Fibroblast of skin of back (primary cell): Measurements from ENCODE around the gene PCDH9.

Experiments
- DNase-seq: peaks from one replicate; pipeline ENCODE4 v3.0.0-alpha.2; 2013

PCDH9 gene

DNA sequence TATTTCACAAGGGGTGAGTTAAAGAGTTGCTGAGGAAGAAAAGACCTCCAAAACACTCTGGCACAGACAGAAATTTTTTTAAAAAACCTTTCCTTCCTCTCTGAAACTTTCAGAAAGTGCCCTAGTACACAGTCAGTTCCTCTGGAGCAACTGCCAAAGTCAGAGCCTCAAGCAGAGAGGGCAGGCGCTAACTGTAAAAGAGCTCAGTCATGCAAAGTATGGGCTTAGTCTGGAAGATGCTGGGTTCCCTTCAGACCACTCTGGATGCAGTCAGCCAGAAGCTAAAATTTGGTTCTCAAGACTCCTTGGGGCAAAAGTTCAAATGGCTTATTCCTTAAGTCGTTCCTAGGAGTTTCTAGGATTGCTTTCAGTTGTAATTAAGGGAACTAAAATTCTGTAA lies 671.6 kb downstream of the PCDH9 start:
- DNase-seq = no peak

DNA sequence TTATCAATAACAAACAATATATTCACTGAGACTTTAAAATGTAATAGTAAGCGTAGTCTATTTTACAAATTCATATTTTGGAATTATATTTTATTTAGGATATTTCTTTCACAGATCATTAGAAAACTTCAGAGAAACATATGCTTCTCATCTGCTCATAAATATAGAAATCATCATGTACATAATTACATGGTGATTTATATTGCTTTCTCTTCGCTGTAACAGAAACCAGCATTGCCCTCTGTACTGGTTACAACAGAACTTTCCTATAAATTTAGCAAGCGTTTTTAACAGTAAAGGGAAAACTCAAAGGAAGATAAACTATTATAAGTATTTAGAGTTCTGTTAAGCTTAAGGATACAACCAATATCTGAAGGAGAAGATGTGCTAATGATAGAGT lies 672.8 kb downstream of the PCDH9 start:
- no peak for DNase-seq

DNA sequence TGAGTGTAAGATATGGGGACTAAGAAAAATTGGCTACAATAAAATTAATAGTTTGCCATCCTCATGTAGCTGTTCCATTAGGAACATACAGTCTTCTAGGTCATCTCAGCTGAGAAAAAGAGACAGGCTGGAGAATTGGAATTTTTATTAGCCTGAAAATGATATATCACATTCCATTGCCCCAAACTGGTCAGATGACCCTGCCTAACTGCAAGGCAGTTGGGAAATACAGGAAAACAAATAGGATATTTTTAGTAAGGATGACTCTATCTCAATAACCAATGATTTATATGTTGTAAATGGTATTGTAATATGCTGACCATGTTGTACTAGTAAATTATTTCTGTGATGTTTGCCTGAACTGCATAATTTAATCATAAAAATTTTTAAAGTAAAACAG lies 673.8 kb downstream of the PCDH9 start:
- DNase-seq = peak; percentile 35

DNA sequence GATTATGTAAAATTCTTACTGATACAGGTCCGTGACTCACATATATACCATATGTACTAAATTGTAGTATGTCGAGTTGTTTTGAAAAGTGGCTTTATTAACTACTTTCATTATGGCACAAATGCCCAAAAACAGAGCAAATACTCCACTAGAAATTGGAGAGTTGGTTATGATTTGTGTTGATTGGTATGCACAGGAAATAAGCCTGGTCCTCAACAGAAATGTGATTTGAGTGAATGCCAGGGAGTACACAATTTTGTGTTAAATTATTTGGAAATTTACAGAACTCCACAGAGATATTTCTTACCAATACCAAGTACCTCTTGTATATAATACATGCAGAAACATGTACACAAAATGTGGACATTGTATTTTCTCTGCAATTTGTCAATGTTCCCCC lies 676.7 kb downstream of the PCDH9 start:
- peak; percentile 34 for DNase-seq

- no peak for DNase-seq
These were observed 679.0 kb downstream of the PCDH9 start for GRCh38 chr13:66551128-66551527.

- no peak for DNase-seq
These were observed 682.5 kb downstream of the PCDH9 start for GRCh38 chr13:66547685-66548084.

GRCh38 chr13:66546534-66547379 lies 683.4 kb downstream of the PCDH9 start:
- DNase-seq = peak; percentile 72

- DNase-seq = no peak
These were observed 686.4 kb downstream of the PCDH9 start for GRCh38 chr13:66543780-66544179.

DNA sequence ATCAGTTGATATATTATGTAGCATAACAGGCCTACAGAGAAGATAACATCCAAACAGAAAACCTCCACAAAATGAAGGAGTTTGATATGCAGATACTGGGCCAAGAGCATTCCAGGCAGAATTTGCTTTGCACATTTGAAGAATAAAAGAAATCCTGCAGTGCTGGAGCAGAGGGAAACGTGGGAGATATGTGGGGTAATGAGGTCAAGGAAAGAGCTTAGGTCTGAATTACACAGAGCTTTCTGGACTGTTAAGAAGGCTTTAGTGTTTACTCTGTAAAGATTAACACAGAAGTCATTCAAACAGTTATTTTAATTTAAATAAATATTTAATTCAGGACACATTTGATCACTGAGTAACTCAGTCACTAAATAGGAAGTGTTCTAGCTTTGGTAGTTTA lies 692.7 kb downstream of the PCDH9 start:
- DNase-seq = no peak

DNA sequence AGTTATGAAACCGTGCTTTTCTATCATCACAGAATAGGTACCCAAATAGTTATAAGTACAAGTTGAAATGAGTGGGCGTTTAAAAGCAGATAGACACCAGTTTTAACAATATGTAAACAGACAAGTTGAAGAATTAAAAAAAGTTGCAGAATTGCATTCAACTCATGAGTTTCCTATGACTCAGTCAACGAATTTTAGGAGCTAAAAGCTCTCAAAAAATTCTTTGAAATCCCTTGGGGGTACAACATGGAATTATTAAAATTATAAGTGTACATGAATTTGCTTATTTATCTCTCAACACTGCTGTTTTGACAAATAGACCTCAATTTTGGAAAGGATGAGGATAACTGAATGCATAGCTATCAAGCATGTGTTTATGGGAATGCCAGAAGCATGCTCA lies 693.4 kb downstream of the PCDH9 start:
- peak; percentile 42 for DNase-seq

- DNase-seq = peak; percentile 86
These were observed 695.6 kb downstream of the PCDH9 start for GRCh38 chr13:66534561-66534960.

- DNase-seq = no peak
These were observed 697.3 kb downstream of the PCDH9 start for GRCh38 chr13:66532845-66533244.

DNA sequence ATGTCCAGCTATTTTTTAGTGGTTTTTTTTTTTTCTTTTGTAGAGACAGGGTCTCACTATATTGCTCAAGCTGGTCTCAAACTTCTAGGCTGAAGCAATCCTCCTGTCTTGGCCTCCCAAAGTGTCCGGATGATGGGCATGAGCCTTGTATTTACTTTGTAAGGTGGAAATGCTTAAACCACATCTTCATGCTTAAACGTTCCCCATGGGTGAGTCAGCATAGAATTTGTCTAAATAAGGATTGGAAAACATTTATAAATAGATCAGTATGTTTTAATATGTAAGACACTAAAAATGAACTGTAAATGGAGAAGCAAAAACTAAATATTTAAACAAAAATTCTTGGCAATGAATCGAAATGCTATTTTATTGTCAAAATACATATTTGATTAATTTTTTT lies 698.0 kb downstream of the PCDH9 start:
- DNase-seq = peak; percentile 91

GRCh38 chr13:66530686-66531085 lies 699.5 kb downstream of the PCDH9 start:
- peak; percentile 6 for DNase-seq

GRCh38 chr13:66530158-66530557 lies 700.0 kb downstream of the PCDH9 start:
- no peak for DNase-seq

DNA sequence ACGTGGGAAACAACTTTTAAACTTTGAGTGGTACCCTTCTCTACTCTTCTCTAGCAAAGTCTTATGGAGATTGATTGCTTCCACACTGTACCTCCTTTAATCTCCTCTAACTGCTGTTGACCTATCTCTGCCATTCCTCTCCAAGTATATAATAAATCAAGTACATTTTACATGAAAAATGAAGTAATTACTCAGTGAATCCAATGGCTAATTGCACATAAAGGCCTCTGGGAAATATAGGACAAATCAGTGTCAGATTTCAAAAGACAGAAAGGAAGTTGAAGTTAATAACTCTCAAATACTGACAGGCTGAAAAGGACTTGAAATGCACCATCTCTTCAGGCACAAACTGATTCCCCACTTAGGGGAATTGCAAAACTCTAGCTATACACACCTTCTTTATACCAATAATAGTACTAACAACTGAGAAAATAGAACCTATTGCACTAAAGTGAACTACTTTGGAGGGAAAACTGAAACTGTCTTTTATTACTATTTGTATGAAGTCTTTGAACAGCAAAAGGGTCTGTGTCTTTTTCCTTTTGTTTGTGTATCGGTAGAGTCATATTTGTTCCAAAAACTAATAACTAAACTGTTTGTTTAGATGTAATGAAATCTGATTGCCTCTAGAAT lies 701.1 kb downstream of the PCDH9 start:
- DNase-seq = no peak

- no peak for DNase-seq
These were observed 702.0 kb downstream of the PCDH9 start for GRCh38 chr13:66528180-66528579.

- DNase-seq = no peak
These were observed 709.4 kb downstream of the PCDH9 start for GRCh38 chr13:66520511-66521355.

GRCh38 chr13:66519259-66519658 lies 710.9 kb downstream of the PCDH9 start:
- DNase-seq = no peak

DNA sequence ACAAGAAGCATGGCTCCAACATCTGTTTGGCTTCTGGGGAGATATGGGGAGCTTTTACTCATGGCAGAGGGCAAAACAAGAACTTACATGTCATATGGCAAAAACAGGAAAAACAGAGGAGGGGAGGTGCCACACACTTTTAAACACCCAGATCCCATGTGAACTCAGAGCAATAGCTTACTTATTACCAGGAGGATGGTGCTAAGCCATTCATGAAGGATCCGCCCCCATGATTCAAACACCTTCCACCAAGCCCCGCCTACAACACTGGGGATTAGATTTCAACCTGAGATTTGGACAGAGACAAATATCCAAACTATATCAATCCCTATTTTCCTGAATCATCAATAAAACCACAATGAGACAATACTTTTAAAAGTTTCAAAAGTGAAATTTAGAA lies 712.1 kb downstream of the PCDH9 start:
- no peak for DNase-seq

- peak; percentile 72 for DNase-seq
These were observed 716.4 kb downstream of the PCDH9 start for GRCh38 chr13:66513728-66514127.

DNA sequence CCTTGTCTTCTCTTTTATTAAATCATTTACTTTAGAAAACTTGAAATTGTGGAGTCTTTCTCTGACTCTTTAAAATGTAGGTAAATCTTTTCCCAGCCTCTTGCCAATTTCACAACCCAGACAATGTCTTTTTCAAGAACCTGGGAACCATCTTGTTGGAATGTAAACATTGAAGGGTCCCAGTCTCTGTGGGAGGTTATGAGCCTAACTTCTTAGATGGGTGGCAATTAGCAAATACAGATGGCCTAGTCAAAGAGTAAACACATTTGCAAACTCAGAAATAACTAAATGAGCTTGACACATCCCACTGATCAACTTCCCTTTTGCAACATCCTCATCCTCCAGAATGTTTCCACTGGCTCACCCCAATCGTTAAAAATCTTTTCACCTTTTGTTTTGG lies 721.0 kb downstream of the PCDH9 start:
- DNase-seq = no peak
